Activated T-cell treated with anti-CD3 and anti-CD28 coated beads, Interleukin-2, amount 50 U/mL, for 4 hours (primary cell): ENCODE measurements around the gene GRIP2. TPM values are rescaled to one million over a fixed set of nuclear protein-coding genes. Genes with fewer than 3 reads are reported as not detected.

Experiments used
- ATAC-seq, 2 donors: fragments of 200-7000 bp; cut with Tn5 transposase; one replicate each; pipeline ENCODE4 v1.10.0; 2021
- DNase-seq: peaks from one replicate; pipeline ENCODE4 v3.0.0-alpha.2; 2020
- H3K27me3 Mint-ChIP-seq: one replicate; pipeline ENCODE4 v1.8.0; 2021; ENCODE audit warnings: low read depth, mixed read lengths
- H3K36me3 Mint-ChIP-seq: one replicate; pipeline ENCODE4 v1.8.0; 2022; ENCODE audit warnings: mixed read lengths; ENCODE audit not compliant: insufficient read depth
- H3K4me1 Mint-ChIP-seq: one replicate; pipeline ENCODE4 v1.8.0; 2021; ENCODE audit warnings: low read depth, mixed read lengths
- H3K4me3 Mint-ChIP-seq: one replicate; pipeline ENCODE4 v1.8.0; 2021; ENCODE audit warnings: mild to moderate bottlenecking, moderate library complexity, mixed read lengths
- H3K9me3 Mint-ChIP-seq: one replicate; pipeline ENCODE4 v1.8.0; 2021; ENCODE audit warnings: mixed read lengths
- total RNA-seq, 3 donors: library from RNA; stranded (reverse); gene quantifications; one replicate each; pipeline ENCODE4 v1.2.1, GENCODE V29; 2021

The GRIP2 gene
- total RNA-seq, 3 donors from 2014 or later = not detected

GRCh38 chr3:14444380-14444779 lies 95.8 kb downstream of the GRIP2 start:
- ATAC-seq (no peak), DNase-seq (no peak)
- Mint-ChIP-seq H3K4me3 (no peak overlapping the region), H3K36me3 (peaks cover 45% of the 10 kb centered on the region), H3K27me3 (no peaks in the 10 kb centered on the region), H3K4me1 (peaks cover 10% of the 10 kb centered on the region), H3K9me3 (no peaks in the 10 kb centered on the region)

- no peaks in the 10 kb centered on the region for H3K27me3 Mint-ChIP-seq
- ATAC-seq = no peak
- no peaks in the 10 kb centered on the region for H3K9me3 Mint-ChIP-seq
- H3K4me3 Mint-ChIP-seq = no peak overlapping the region
- peaks cover 20% of the 10 kb centered on the region for H3K36me3 Mint-ChIP-seq
- H3K4me1 Mint-ChIP-seq = peaks cover 19% of the 10 kb centered on the region
- no peak for DNase-seq
These were observed 98.2 kb downstream of the GRIP2 start for GRCh38 chr3:14441920-14442300.

- ATAC-seq (no peak), DNase-seq (no peak)
- Mint-ChIP-seq H3K4me1 (peaks cover 22% of the 10 kb centered on the region), H3K4me3 (no peak overlapping the region), H3K36me3 (peaks cover 16% of the 10 kb centered on the region), H3K27me3 (no peaks in the 10 kb centered on the region), H3K9me3 (no peaks in the 10 kb centered on the region)
These were observed 98.8 kb downstream of the GRIP2 start for GRCh38 chr3:14441240-14441919.

GRCh38 chr3:14440531-14441239 lies 99.5 kb downstream of the GRIP2 start:
- DNase-seq (no peak), ATAC-seq (no peak)
- H3K36me3 Mint-ChIP-seq = peaks cover 10% of the 10 kb centered on the region
- H3K4me3 Mint-ChIP-seq = no peak overlapping the region
- H3K27me3 Mint-ChIP-seq = no peaks in the 10 kb centered on the region
- no peaks in the 10 kb centered on the region for H3K9me3 Mint-ChIP-seq
- H3K4me1 Mint-ChIP-seq = peaks cover 24% of the 10 kb centered on the region

GRCh38 chr3:14440168-14440518 lies 100.0 kb downstream of the GRIP2 start:
- DNase-seq (no peak), ATAC-seq (no peak)
- no peak overlapping the region for H3K4me3 Mint-ChIP-seq
- peaks cover 29% of the 10 kb centered on the region for H3K4me1 Mint-ChIP-seq
- peaks cover 6% of the 10 kb centered on the region for H3K36me3 Mint-ChIP-seq
- no peaks in the 10 kb centered on the region for H3K27me3 Mint-ChIP-seq
- H3K9me3 Mint-ChIP-seq = no peaks in the 10 kb centered on the region

- Mint-ChIP-seq H3K4me3 (no peak overlapping the region), H3K4me1 (peaks cover 34% of the 10 kb centered on the region), H3K36me3 (peaks cover 6% of the 10 kb centered on the region), H3K9me3 (no peaks in the 10 kb centered on the region), H3K27me3 (no peaks in the 10 kb centered on the region)
- no peak for ATAC-seq
- no peak for DNase-seq
These were observed 100.5 kb downstream of the GRIP2 start for GRCh38 chr3:14439501-14440167.

Other genes starting within 250 kb of the GRIP2 start
- gene SLC6A6, start 137.7 kb downstream of the GRIP2 start, total RNA-seq = 10 to 100 TPM; 47.6 to 54.2 (median 51.2) TPM
- 10 to 100 TPM; 13.7 to 18.2 (median 15.4) TPM for gene CCDC174, start 111.4 kb upstream of the GRIP2 start, total RNA-seq
- gene C3orf20, start 134.8 kb upstream of the GRIP2 start, total RNA-seq = under 1 TPM in 2 of 3 donors, not detected in 1; 0.08 to 0.14 TPM